Small intestine (tissue), 7 donors: Measurements from ENCODE around the gene PITPNM1. TPM values are rescaled to one million over a fixed set of nuclear protein-coding genes. Genes with fewer than 3 reads are reported as not detected.
"Not testable (repeated sequence)": the region's sequence is repeated elsewhere in the genome, so short reads cannot be mapped to it uniquely, and the experiment has no call there.

ENCODE experiments used
- DNase-seq, 2 donors: peaks; one replicate each; pipeline versions ENCODE4 v3.0.0 to v3.0.0-alpha.2; 2013
- FAIRE-seq: peaks from 2 replicates; lab custom pipeline; 2012; peaks lifted over from hg19 to GRCh38; lab: Jason Lieb, UNC
- H3K27ac ChIP-seq, 3 donors: one replicate each; pipeline ENCODE4 v1.5.1; 2013; ENCODE audit warnings: low read length in 2 of 3, mild to moderate bottlenecking in 2 of 3, control low read depth in 1 of 3, inconsistent platforms in 1 of 3, low read depth in 1 of 3, moderate library complexity in 1 of 3
- H3K27me3 ChIP-seq, 3 donors: one replicate each; pipeline ENCODE4 v1.6.1; 2013; ENCODE audit warnings: low read length in 3 of 3, inconsistent platforms in 1 of 3; ENCODE audit not compliant: control insufficient read depth in 3 of 3, insufficient read depth in 3 of 3
- H3K36me3 ChIP-seq, 3 donors: one replicate each; pipeline ENCODE4 v1.6.1; 2013; ENCODE audit warnings: low read length in 3 of 3, inconsistent platforms in 1 of 3, low read depth in 1 of 3, mild to moderate bottlenecking in 1 of 3, moderate library complexity in 1 of 3; ENCODE audit not compliant: control insufficient read depth in 3 of 3, insufficient read depth in 2 of 3
- H3K4me1 ChIP-seq, 3 donors: one replicate each; pipeline ENCODE4 v1.6.1; 2013; ENCODE audit warnings: low read length in 2 of 3, inconsistent platforms in 1 of 3, low read depth in 1 of 3, mild to moderate bottlenecking in 1 of 3, moderate library complexity in 1 of 3; ENCODE audit not compliant: control insufficient read depth in 3 of 3, insufficient read depth in 2 of 3
- H3K4me3 ChIP-seq, 3 donors: one replicate each; pipeline ENCODE4 v1.5.1; 2013; ENCODE audit warnings: low read length in 3 of 3, control low read depth in 1 of 3, inconsistent platforms in 1 of 3, low read depth in 1 of 3, mild to moderate bottlenecking in 1 of 3, moderate library complexity in 1 of 3
- H3K9me3 ChIP-seq, 2 donors: one replicate each; pipeline ENCODE4 v1.6.1; 2013; ENCODE audit warnings: low read depth in 1 of 2, low read length in 1 of 2; ENCODE audit not compliant: control insufficient read depth in 2 of 2, insufficient read depth in 1 of 2
- WGBS, 3 donors: extraction: QIAGEN DNeasy Blood & Tissue Kit; methylation state at CpG; one replicate each; pipeline ENCODE4 v1.1.7; 2013; 5-methylcytosine and 5-hydroxymethylcytosine counted together
- polyA plus RNA-seq, 4 donors: library from polyadenylated mRNA; stranded (reverse) in 3 of 4; unstranded in 1 of 4; fragments of 200-250 nt in 3 of 4; fragments of 120-200 nt in 1 of 4; gene quantifications; one replicate each; pipeline versions ENCODE4 v1.2.1 to v1.2.3, GENCODE V29; 2013
- donor health status: healthy with polysubstance abuse.
- donor health status: control.
- donor health status: control.
- donor health status: Bipolar disorder and iron deficiency.
- donor health status: healthy.

PITPNM1 gene
- polyA plus RNA-seq, 4 donors, result 31.2 to 42.1 (median 35.9) TPM

DNA sequence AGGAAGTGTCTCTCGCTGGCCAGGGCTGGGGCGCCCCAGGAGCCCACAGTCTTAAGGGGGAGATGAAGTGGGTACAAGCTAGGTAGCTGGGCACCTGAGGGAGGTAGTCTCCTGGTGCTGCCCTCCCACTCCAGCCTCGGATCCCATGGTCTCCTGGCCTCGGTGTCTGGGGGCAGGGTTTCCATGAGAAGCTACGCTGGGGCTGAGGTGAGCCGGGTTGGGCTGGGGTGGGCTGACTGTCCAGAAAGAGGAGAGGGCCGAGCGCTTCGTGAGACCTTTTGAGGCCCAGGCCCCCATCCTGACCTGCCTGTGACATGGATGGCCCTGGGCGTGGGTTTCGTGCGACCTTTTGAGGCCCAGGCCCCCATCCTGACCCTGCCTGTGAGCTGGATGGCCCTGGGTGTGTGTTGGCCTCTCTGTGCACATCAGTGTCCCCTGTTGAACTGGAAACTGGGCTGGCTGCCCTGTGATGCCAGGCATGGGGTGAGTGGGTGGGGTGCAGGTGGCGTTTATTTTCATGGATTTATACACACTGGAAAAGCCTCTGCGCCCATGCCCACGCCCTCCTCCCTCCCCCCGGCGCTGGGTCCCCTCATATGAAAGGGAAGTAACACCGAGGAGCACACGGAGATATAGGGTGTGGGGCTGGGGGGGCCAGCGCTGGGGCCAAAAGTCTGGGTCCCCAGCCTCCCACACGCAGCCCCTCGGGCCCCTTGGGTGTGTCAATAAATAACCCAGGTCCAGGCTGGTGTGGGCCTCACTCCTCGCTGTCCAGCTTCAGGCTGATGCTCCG lies 13.7 kb downstream of the PITPNM1 start:
- WGBS, 3 donors, result 80 to 81% (median 81%) methylated on average over 22 to 24 of the region's 24 CpGs
- Histone ChIP-seq H3K4me3 (no peak overlapping the region), H3K4me1 (no peaks in the 10 kb centered on the region), H3K9me3 (no peaks in the 10 kb centered on the region), H3K27ac (no peak overlapping the region), H3K36me3 (peaks cover 3 to 98% (median 36%) of the 10 kb centered on the region in 3 donors), H3K27me3 (no peaks in the 10 kb centered on the region)
- FAIRE-seq (no peak), DNase-seq (no peak)

DNA sequence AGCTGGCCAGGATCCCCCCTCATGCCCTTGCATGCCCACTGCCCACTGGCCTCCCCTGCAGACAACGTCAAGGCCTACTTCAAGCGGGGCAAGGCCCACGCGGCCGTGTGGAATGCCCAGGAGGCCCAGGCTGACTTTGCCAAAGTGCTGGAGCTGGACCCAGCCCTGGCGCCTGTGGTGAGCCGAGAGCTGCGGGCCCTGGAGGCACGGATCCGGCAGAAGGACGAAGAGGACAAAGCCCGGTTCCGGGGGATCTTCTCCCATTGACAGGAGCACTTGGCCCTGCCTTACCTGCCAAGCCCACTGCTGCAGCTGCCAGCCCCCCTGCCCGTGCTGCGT lies 14.5 kb downstream of the PITPNM1 start:
- Histone ChIP-seq H3K4me1 (peaks cover 0 to 2% (median 0%) of the 10 kb centered on the region in 3 donors), H3K4me3 (no peak overlapping the region), H3K9me3 (no peaks in the 10 kb centered on the region), H3K27ac (no peak overlapping the region), H3K36me3 (peaks cover 3 to 92% (median 33%) of the 10 kb centered on the region in 3 donors), H3K27me3 (no peaks in the 10 kb centered on the region)
- no peak for FAIRE-seq
- WGBS, 3 donors, result 84 to 89% (median 88%) methylated on average over 11 to 15 of the region's 15 CpGs
- DNase-seq, result no peak

DNA sequence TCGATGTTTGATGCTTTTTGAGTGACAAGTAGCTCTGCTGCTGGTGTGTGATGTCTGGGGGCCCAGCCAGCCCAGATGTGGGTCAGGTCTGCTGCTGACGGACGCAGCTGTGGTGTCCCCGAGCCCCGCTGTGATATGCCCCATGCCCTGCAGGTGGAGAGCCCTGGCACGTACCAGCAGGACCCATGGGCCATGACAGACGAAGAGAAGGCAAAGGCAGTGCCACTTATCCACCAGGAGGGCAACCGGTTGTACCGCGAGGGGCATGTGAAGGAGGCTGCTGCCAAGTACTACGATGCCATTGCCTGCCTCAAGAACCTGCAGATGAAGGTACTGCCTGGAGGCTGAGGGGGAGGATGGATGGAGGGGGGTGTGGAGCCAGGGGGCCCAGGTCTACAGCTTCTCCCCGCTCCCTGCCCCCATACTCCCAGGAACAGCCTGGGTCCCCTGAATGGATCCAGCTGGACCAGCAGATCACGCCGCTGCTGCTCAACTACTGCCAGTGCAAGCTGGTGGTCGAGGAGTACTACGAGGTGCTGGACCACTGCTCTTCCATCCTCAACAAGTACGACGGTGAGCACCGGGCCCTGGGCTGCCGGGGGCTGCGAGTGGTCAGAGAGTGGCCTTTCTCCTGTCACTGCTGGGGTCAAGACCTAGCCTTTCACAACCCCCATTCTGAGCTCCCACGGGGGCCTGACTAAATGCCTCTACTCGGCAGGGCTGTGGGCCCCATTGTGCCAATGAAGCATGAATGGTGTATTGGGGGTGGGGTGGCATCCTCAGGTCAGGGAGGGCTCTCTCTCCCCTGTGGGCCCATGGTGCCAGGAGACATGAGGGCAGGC lies 15.1 kb downstream of the PITPNM1 start:
- Histone ChIP-seq H3K4me1 (peaks cover 0 to 2% (median 0%) of the 10 kb centered on the region in 3 donors), H3K9me3 (no peaks in the 10 kb centered on the region), H3K27me3 (no peaks in the 10 kb centered on the region), H3K4me3 (no peak overlapping the region), H3K36me3 (peaks cover 3 to 87% (median 30%) of the 10 kb centered on the region in 3 donors), H3K27ac (no peak overlapping the region)
- DNase-seq (no peak), FAIRE-seq (no peak)
- 88 to 89% (median 89%) methylated on average over 23 of the region's 23 CpGs for WGBS, 3 donors

DNA sequence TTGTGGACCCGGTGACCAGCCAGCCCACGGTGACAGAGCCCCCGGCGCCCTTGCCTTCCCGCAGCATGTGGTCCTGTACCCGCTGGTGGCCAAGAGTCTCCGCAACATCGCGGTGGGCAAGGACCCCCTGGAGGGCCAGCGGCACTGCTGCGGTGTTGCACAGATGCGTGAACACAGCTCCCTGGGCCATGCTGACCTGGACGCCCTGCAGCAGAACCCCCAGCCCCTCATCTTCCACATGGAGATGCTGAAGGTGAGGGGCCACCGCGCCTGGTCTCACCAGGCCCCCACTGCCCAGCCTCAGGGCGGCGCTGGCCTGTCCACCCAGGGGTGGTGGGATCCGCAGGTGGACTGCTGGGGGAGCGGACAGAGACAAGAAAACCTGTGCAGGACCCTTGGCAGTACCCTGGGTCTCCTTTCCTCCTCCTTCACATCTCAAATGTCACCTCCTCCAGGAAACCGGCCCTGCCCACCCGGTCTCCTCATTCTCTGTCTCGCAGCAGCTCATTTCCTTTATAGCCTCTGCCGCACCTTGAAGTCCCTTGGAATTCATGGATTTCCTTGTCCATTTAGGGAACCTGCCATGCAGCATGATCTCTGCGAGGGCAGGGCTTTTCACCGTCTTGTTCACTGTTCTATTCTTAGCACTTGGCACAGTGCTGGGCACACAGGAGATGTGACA lies 15.8 kb downstream of the PITPNM1 start:
- WGBS, 3 donors, result 87 to 88% (median 88%) methylated on average over 25 of the region's 25 CpGs
- FAIRE-seq, result no peak

DNA sequence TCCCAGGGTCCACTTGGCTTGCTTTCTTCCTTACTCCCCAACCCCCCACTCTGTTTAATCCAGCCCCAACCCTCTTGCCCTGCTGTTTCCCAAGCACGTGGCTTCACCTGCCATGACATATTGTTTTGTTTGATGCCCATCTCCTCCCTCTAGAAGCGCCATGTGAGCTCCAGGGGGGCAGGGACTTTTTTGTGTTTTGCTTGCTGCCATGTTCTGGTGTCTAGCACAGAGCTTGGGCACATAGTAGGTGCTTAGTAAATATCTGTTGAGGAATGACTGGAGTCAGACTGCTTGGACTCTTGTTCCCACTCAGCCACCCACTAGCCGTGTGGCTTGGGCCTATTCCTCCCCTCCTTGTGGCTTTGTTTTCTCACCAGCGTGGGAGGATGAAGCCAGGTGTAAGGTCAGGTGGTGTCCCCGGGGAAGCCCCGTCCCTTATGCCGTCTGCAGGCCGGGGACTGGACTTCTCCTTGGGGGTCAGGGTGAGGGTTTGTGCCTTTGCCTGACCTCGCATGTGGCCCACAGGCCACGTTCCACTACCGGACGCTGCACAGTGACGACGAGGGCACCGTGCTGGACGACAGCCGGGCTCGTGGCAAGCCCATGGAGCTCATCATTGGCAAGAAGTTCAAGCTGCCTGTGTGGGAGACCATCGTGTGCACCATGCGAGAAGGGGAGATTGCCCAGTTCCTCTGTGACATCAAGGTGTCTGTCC lies 18.5 kb downstream of the PITPNM1 start:
- H3K4me3 ChIP-seq, result no peak overlapping the region
- H3K27me3 ChIP-seq, result no peaks in the 10 kb centered on the region
- peaks cover 0 to 63% (median 5%) of the 10 kb centered on the region in 3 donors for H3K36me3 ChIP-seq
- no peak for DNase-seq
- FAIRE-seq, result no peak
- 73 to 86% (median 74%) methylated on average over 20 of the region's 20 CpGs for WGBS, 3 donors
- H3K27ac ChIP-seq, result peak overlapping the region in 1 of 3 donors; percentile 48
- H3K4me1 ChIP-seq, result peaks cover 2 to 13% (median 2%) of the 10 kb centered on the region in 3 donors
- peaks cover 0 to 6% of the 10 kb centered on the region in 2 donors for H3K9me3 ChIP-seq

More for the DNA sequence above, 15.8 kb downstream of the PITPNM1 start:
- H3K27ac ChIP-seq, result no peak overlapping the region
- peaks cover 3 to 86% (median 26%) of the 10 kb centered on the region in 3 donors for H3K36me3 ChIP-seq
- H3K27me3 ChIP-seq, result no peaks in the 10 kb centered on the region
- no peak overlapping the region for H3K4me3 ChIP-seq
- no peaks in the 10 kb centered on the region for H3K9me3 ChIP-seq
- no peak for DNase-seq
- H3K4me1 ChIP-seq, result peaks cover 0 to 2% (median 0%) of the 10 kb centered on the region in 3 donors

DNA sequence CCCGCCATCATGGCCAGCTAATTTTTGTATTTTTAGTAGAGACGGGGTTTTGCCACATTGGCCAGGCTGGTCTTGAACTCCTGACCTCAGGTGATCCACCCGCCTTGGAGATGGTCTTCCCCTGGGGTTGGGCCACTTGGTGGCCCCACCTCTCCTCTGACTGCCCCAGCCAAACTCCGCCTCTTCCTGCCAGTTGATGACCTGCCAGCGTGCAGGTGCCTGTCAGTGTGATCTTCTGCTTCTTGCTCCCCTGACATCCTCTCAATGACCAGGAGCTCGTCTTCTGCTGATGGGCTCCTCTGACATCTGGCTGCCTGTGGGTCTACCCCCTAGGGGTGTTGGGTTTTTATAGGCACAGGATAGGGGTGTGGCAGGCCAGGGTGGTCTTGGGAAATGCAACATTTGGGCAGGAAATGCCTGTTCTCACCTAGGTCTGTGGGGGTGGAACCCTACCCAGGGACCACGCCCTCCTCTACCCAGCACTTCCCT lies 19.2 kb downstream of the PITPNM1 start:
- Histone ChIP-seq H3K4me1 (peaks cover 2 to 13% (median 2%) of the 10 kb centered on the region in 3 donors), H3K36me3 (peaks cover 0 to 56% (median 2%) of the 10 kb centered on the region in 3 donors), H3K27ac (peak overlapping the region in 1 of 3 donors; percentile 48)
- not testable (repeated sequence) for H3K9me3 ChIP-seq, FAIRE-seq, H3K4me3 ChIP-seq, H3K27me3 ChIP-seq
- WGBS, 3 donors, result 62 to 78% (median 63%) methylated on average over 7 of the region's 7 CpGs
- DNase-seq, result peak in 1 of 2 donors; percentile 33

DNA sequence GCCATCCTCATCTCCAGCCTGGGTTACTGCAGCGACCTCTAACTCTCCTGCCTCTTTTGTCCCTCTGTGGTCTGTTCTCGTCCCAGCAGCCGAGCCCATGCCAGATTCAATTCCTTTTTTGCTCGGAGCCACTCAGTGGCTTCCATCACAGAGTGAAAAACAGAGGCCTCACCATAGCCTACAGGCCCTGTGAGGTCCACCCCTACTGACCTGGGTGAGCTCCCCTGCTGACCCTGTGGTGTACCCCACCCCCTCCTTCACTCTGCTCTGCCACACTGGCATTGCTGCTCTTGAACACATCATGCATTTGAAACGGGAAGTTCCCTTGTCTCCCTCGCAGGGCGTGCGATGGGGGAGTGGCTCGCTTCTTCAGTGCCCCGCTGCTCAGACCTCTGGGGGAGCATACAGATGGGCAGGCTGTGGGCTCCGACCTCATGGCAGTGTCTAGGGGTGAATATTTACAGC lies 20.3 kb downstream of the PITPNM1 start:
- H3K27ac ChIP-seq, result peak overlapping the region in 2 of 3 donors; percentile 60 to 85
- H3K36me3 ChIP-seq, result peaks cover 0 to 45% (median 2%) of the 10 kb centered on the region in 3 donors
- no peak overlapping the region for H3K4me3 ChIP-seq
- DNase-seq, result no peak
- H3K9me3 ChIP-seq, result peaks cover 0 to 6% of the 10 kb centered on the region in 2 donors
- H3K27me3 ChIP-seq, result no peaks in the 10 kb centered on the region
- 54 to 80% (median 71%) methylated on average over 11 of the region's 11 CpGs for WGBS, 3 donors
- FAIRE-seq, result no peak
- peaks cover 2 to 13% (median 2%) of the 10 kb centered on the region in 3 donors for H3K4me1 ChIP-seq
